A549 treated with dexamethasone at 1 μM for 4 hours (cell line): Measurements from ENCODE around the gene RBM18. TPM values are rescaled to one million over a fixed set of nuclear protein-coding genes. Genes with fewer than 3 reads are reported as not detected.

ENCODE experiments used
- total RNA-seq: library from RNA; stranded (reverse); fragments of 200-300 nt; extraction: Qiagen RNA extraction; gene quantifications from 5 replicates; pipeline ENCODE4 v1.2.3, GENCODE V29; 2022

The RBM18 gene, protein sequence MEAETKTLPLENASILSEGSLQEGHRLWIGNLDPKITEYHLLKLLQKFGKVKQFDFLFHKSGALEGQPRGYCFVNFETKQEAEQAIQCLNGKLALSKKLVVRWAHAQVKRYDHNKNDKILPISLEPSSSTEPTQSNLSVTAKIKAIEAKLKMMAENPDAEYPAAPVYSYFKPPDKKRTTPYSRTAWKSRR
- 19.8 to 26.0 TPM (median 24.9 TPM) in 5 replicates for total RNA-seq

DNA sequence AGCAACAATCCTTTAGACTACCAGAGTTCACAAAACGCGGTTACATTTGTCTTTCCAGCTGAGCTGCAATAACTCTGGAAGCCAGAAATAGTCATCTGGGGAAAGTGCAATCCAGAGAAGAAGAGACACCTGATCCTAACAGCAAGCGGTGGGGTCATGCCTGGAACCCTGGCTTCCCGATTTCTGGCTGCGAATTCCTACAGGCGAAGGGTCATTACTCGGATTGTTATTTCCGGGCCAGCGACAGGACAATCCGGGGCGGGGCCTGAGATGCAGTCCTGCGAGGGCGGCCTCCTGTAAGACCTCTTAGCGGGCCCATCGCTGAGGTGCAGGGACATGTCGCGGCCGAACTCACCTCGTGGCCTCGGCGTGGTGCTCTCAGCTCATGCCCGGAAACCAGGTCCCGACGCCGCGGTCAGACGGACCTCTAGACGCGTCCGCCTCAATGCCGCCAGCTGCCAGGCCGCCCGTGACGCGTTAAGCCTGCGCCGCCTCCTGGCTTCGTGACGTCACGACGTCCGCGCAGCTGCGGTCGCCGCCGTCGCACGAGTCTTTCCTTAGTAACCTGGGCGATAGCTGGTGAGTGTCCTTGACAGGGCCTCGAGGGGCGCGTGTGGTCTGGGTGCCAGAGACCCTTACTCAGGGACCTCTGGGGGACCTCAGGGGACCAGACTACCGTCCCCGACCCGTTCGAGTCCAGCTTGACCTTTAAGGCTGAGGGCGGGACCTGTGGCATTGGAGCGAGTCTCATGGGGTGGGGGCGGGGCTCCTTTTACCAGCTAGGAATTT is at the start of gene RBM18, which contains the start of gene MRRF:
TSS of gene RBM18 (minus strand) at position 481 of the 789 bp plus-strand sequence. CDS start 3,348 bp downstream, outside the sequence.
TSS of gene MRRF (plus strand) at position 523 of the 789 bp plus-strand sequence. CDS start 6,010 bp downstream, outside the sequence.

DNA sequence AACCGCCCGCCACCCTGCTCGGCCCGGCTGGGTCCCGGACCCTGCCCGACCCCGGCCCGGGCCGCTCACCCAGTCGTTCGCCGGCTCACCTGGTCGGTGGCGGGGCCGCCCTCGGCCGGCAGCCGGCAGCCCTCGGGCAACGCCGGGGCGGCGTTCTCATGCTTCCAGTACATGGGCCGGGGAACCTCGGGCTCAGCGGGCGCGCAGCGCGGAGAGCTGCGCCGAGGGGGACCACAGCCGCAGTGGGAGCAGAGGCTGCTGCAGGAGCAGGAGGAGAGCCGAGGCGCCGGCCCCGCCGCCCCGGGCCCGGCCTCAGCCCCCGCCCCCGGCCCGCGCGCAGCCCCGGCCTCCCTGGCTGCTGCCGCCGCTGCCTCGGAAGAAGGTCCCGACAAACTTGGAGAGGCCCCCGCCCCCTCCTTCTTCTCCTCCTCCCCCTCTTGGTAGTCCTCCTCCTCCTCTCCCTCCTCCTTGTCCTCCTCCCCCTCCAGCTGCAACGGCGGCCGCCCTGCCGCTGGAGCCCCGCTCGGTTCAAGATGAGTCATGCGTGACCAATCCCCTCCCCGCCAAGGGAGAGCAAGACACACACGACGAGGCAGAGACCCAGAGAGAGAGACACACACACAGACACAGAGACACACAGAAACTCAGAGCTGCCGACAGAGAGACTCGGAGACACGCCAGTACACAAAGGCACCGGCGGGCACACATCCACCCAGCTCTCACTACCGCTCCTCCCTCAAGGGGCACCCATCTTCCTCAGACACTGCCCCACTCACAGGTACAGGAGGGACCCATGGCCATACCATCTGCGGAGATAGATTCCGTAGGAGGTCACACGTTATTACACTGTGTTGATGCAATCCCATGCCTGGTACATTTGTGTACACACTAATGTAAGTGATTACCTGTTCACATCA is 35.8 kb downstream of the RBM18 start, which contains the start of gene LHX6:
TSS of gene LHX6 (minus strand) at position 390 of the 917 bp plus-strand sequence. CDS start at position 173, 217 bp downstream.

Other genes starting within 250 kb of the RBM18 start
- gene TTLL11, start 171.5 kb downstream of the RBM18 start, total RNA-seq = 3.8 to 4.7 TPM (median 4.1 TPM) in 5 replicates
- gene NDUFA8, start 105.1 kb downstream of the RBM18 start, total RNA-seq = 112 to 125 TPM (median 116 TPM) in 5 replicates
- not detected in 5 replicates for gene MORN5, start 104.9 kb downstream of the RBM18 start, total RNA-seq
- 2.9 to 3.7 TPM (median 3.2 TPM) in 5 replicates for gene LHX6, start 35.9 kb downstream of the RBM18 start, total RNA-seq
- 63.0 to 72.8 TPM (median 69.1 TPM) in 5 replicates for gene MRRF, start within 50 bp of the RBM18 start, total RNA-seq
- 1.4 to 2.3 TPM (median 1.8 TPM) in 5 replicates for gene PTGS1, start 106.2 kb upstream of the RBM18 start, total RNA-seq
- not detected in 5 replicates for gene OR1J1, start 213.1 kb upstream of the RBM18 start, total RNA-seq
- gene OR1J2, start 246.0 kb upstream of the RBM18 start, total RNA-seq = not detected in 5 replicates